ENCODE measurements around the gene RAVER1. TPM values are rescaled to one million over a fixed set of nuclear protein-coding genes. Genes with fewer than 3 reads are reported as not detected.

Gene RAVER1
- total and polyA plus RNA-seq, 9 of the 15 experiments (the other 6 are each of a cell fraction or from before 2014, with no cell fraction given): 0.06 to 113 (median 7.0) TPM

DNA sequence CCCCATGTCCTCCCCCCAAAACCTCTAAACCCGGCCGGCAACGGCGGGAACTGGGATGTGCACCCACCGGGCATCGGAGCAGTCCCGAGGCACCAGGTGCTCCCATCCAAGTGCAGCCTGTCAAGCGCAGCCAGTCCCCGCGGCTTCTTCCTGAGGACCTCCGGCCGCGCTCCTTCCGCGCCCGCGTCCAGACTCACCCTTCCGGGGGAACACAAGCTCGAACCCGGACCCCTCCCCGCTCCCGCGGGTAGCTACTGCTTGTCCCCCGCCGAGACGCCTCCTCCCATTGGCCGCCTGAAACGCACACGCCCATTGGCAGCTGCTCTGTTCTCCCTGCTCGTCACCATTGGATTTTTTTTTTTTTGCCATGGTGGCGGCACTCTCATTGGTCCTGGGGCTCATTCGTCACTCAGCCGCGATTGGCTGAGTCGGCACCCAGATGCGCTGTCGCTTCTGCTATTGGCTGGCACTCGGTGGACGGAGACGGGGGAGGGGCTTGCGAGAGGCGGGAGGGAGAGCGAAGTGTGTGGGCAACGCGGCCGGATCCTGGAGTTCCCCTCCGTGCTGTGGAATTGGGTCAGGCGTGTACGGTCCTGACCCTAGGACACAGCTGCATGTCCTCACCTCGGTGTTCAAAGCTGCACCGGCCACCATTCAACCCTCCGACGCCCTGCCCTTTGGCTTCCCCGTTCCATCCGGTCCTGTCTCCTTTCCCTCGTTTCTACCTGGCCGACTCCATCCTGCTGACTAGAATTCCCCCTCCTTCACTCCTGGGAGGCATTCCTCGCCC is 47.2 kb upstream of the RAVER1 start, which contains the start of gene TYK2 (continued):
- TF ChIP-seq, protein P1, sequence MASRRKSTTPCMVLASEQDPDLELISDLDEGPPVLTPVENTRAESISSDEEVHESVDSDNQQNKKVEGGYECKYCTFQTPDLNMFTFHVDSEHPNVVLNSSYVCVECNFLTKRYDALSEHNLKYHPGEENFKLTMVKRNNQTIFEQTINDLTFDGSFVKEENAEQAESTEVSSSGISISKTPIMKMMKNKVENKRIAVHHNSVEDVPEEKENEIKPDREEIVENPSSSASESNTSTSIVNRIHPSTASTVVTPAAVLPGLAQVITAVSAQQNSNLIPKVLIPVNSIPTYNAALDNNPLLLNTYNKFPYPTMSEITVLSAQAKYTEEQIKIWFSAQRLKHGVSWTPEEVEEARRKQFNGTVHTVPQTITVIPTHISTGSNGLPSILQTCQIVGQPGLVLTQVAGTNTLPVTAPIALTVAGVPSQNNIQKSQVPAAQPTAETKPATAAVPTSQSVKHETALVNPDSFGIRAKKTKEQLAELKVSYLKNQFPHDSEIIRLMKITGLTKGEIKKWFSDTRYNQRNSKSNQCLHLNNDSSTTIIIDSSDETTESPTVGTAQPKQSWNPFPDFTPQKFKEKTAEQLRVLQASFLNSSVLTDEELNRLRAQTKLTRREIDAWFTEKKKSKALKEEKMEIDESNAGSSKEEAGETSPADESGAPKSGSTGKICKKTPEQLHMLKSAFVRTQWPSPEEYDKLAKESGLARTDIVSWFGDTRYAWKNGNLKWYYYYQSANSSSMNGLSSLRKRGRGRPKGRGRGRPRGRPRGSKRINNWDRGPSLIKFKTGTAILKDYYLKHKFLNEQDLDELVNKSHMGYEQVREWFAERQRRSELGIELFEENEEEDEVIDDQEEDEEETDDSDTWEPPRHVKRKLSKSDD (conservative IDR thresholded peaks at IDR 0.05; ENCODE audit: low read length): no peak

- H3K4me3 ChIP-seq: peak overlapping the region; percentile 91
- peak overlapping the region; percentile 77 to 98 for H3K9ac ChIP-seq (ENCODE audit: insufficient read depth in 1 of 2, low read depth in 2 of 2, low read length in 2 of 2)
- WGBS (ENCODE audit: insufficient coverage, low coverage, missing lambda C conversion rate): under 1% methylated on average over 10 of the region's 10 CpGs
- H4K20me1 ChIP-seq (replicated peaks; ENCODE audit: control insufficient read depth, insufficient read depth, low read length): no peaks in the 10 kb centered on the region
- peaks cover 21% of the 10 kb centered on the region for H3K36me3 ChIP-seq (ENCODE audit: control insufficient read depth, insufficient read depth, low read length)
- DNase-seq (ENCODE audit: extremely low read depth in 1 of 4, low spot score in 3 of 4) (peak in 3 of 4 experiments; percentile 35 to 42 (median 39)), ATAC-seq (peak; percentile 3), FAIRE-seq (no peak)
- H3K27me3 ChIP-seq (ENCODE audit: control insufficient read depth in 2 of 2, insufficient read depth in 2 of 2, low read length in 2 of 2): no peaks in the 10 kb centered on the region
- CTCF ChIA-PET (ENCODE audit: low intra/inter-chr PET ratio): no interaction called here
- H3K9me1 ChIP-seq (ENCODE audit: control insufficient read depth, insufficient read depth, low read length): no peaks in the 10 kb centered on the region
- H3K4me1 ChIP-seq (replicated peaks in 1 of 2; ENCODE audit: control insufficient read depth in 2 of 2, insufficient read depth in 2 of 2, low read length in 2 of 2): peaks cover 8 to 18% of the 10 kb centered on the region in 2 experiments; a peak in 4 of 5 replicates
- intact Hi-C loops (cut with micrococcal nuclease): loop anchor here (2.0 kb wide), 3 partner anchors 45 to 109 kb away; partner anchors contain the start of genes ICAM1 and ICAM5
- TSS peak; percentile 95 for BruUV-seq (replicated peaks)
- H3K79me2 ChIP-seq (ENCODE audit: control insufficient read depth, insufficient read depth, low read length): peaks cover 28% of the 10 kb centered on the region
- POLR2A ChIA-PET: interaction anchor here (0.5 to 2.3 kb wide), 14 partner anchors 9 to 374 kb away, joined by 3 to 11 read pairs (median 4); partner anchors contain the start of genes ICAM1, ICAM5 and RAVER1
- H3K4me2 ChIP-seq (ENCODE audit: insufficient read depth, low read length): peak overlapping the region; percentile 97
- in situ Hi-C loops (cut with MboI): no loop called here
- peak overlapping the region; percentile 71 for H3K27ac ChIP-seq (ENCODE audit: extremely low read depth, low read depth, low read length)
- H3K9me3 ChIP-seq (replicated peaks; ENCODE audit: control insufficient read depth, insufficient read depth, low read depth, low read length): no peaks in the 10 kb centered on the region
- peak overlapping the region; percentile 92 for H2AFZ ChIP-seq (ENCODE audit: low read depth, low read length)
- no peak for TF ChIP-seq HIVEP1 (CRISPR knock-in tag; IDR thresholded peaks at IDR 0.05)
- TF ChIP-seq TAF9B (IDR thresholded peaks at IDR 0.05; ENCODE audit: partially characterized antibody): no peak
- TF ChIP-seq PTRF (tag; IDR thresholded peaks at IDR 0.05): no peak
- peak; percentile 51 for TF ChIP-seq RBM25 (IDR thresholded peaks at IDR 0.05; ENCODE audit: low read depth, low read length, severe bottlenecking)
- TF ChIP-seq ELF1 (tag; IDR thresholded peaks at IDR 0.05): no peak
- peak; percentile 6 for TF ChIP-seq DACH1 (IDR thresholded peaks at IDR 0.05; ENCODE audit: partially characterized antibody)
- no peak for TF ChIP-seq SMARCE1 (IDR thresholded peaks at IDR 0.05)
- no peak for TF ChIP-seq FOSL1 (tag; conservative IDR thresholded peaks at IDR 0.05)
- TF ChIP-seq ETV6 (IDR thresholded peaks at IDR 0.05; ENCODE audit: borderline replicate concordance in 1 of 2, low read depth in 2 of 2, low read length in 1 of 2): 0 out of 4 replicates have a peak, but pooled peaks of 1 of the 2 experiments have one; percentile 56
- TF ChIP-seq ETV6 (CRISPR knock-in tag; IDR thresholded peaks at IDR 0.05; ENCODE audit: borderline replicate concordance): no peak
- TF ChIP-seq MYC (IDR thresholded peaks at IDR 0.05; ENCODE audit: low read depth, low read length): no peak
- no peak for TF ChIP-seq MYC (CRISPR knock-in tag; IDR thresholded peaks at IDR 0.05; ENCODE audit: borderline replicate concordance, low read depth)
- no peak for TF ChIP-seq ZNF239 (CRISPR knock-in tag; IDR thresholded peaks at IDR 0.05)
- TF ChIP-seq DNMT1 (IDR thresholded peaks at IDR 0.05): no peak
- no peak for TF ChIP-seq ZNF764 (CRISPR knock-in tag; IDR thresholded peaks at IDR 0.05; ENCODE audit: low read depth)
- TF ChIP-seq, protein P2, sequence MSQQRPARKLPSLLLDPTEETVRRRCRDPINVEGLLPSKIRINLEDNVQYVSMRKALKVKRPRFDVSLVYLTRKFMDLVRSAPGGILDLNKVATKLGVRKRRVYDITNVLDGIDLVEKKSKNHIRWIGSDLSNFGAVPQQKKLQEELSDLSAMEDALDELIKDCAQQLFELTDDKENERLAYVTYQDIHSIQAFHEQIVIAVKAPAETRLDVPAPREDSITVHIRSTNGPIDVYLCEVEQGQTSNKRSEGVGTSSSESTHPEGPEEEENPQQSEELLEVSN (IDR thresholded peaks at IDR 0.05; ENCODE audit: borderline replicate concordance in 1 of 2, extremely low read depth in 1 of 2, insufficient read depth in 1 of 2, insufficient read length in 1 of 2, low read depth in 1 of 2, low read length in 1 of 2, poor library complexity in 1 of 2, severe bottlenecking in 1 of 2): no peak
Measured at GRCh38 chr19:10379880-10380312, 46.6 kb upstream of the RAVER1 start.

Measured in K562 (cell line).